HG03354 (cell line): ENCODE data around the gene MYPN.
"Not testable (repeated sequence)": the region's sequence is repeated elsewhere in the genome, so short reads cannot be mapped to it uniquely, and the experiment has no call there.

Source experiments
- ATAC-seq: cut with Tn5 transposase; IDR thresholded peaks from one replicate; pipeline ENCODE4 v1.9.1; 2021; ENCODE audit warnings: mild to moderate bottlenecking; ENCODE audit not compliant: unreplicated experiment, poor library complexity, severe bottlenecking

MYPN gene

GRCh38 chr10:68208424-68209042, 99.2 kb downstream of the MYPN start:
- no peak for ATAC-seq

- no peak for ATAC-seq
Observed at GRCh38 chr10:68211669-68212068, 102.4 kb downstream of the MYPN start.

GRCh38 chr10:68212721-68213352, 103.5 kb downstream of the MYPN start:
- no peak for ATAC-seq

- no peak for ATAC-seq
Observed at GRCh38 chr10:68218786-68219185, 109.5 kb downstream of the MYPN start.

- ATAC-seq, result no peak
Observed at GRCh38 chr10:68221196-68221595, 111.9 kb downstream of the MYPN start.

- no peak for ATAC-seq
Observed at GRCh38 chr10:68222391-68222790, 113.1 kb downstream of the MYPN start.

GRCh38 chr10:68223535-68224165, 114.4 kb downstream of the MYPN start:
- no peak for ATAC-seq

GRCh38 chr10:68224810-68225209, 115.5 kb downstream of the MYPN start:
- ATAC-seq, result no peak

- no peak for ATAC-seq
Observed at GRCh38 chr10:68230268-68230667, 121.0 kb downstream of the MYPN start.

- peak; percentile 95 for ATAC-seq
Observed at GRCh38 chr10:68231106-68231816, 122.0 kb downstream of the MYPN start.

GRCh38 chr10:68231817-68232251, 122.5 kb downstream of the MYPN start, which contains the start of gene ATOH7:
Gene ATOH7 (minus strand): TSS chr10:68232113. CDS start chr10:68231677, 436 bp downstream.
- no peak for ATAC-seq

- no peak for ATAC-seq
Observed at GRCh38 chr10:68233046-68233445, 123.8 kb downstream of the MYPN start.

- ATAC-seq, result no peak
Observed at GRCh38 chr10:68235111-68235510, 125.8 kb downstream of the MYPN start.

GRCh38 chr10:68235581-68235980, 126.3 kb downstream of the MYPN start:
- no peak for ATAC-seq

- no peak for ATAC-seq
Observed at GRCh38 chr10:68237173-68237572, 127.9 kb downstream of the MYPN start.

GRCh38 chr10:68238371-68238770, 129.1 kb downstream of the MYPN start:
- no peak for ATAC-seq

- ATAC-seq, result no peak
Observed at GRCh38 chr10:68239069-68239468, 129.8 kb downstream of the MYPN start.

GRCh38 chr10:68239596-68240150, 130.4 kb downstream of the MYPN start:
- no peak for ATAC-seq

GRCh38 chr10:68242051-68242450, 132.8 kb downstream of the MYPN start:
- ATAC-seq, result no peak

- ATAC-seq, result not testable (repeated sequence)
Observed at GRCh38 chr10:68246397-68246796, 137.1 kb downstream of the MYPN start.
